ENCODE data around the gene CNOT2.

CNOT2 gene

GRCh38 chr12:70353780-70354660 lies 110.8 kb downstream of the CNOT2 start:
- DNase-seq (ENCODE audit: low spot score), result no peak
- no peak for TF ChIP-seq CTCF (IDR thresholded peaks at IDR 0.05; ENCODE audit: extremely low read depth, insufficient read depth, missing control alignments)
- in situ Hi-C loops (cut with MboI; ENCODE audit: low pct_unique_long_range_greater_than_20kb, low sequenced_read_pairs, unreplicated experiment), result no loop called here

- in situ Hi-C loops (cut with MboI; ENCODE audit: low pct_unique_long_range_greater_than_20kb, low sequenced_read_pairs, unreplicated experiment), result no loop called here
- TF ChIP-seq CTCF (IDR thresholded peaks at IDR 0.05; ENCODE audit: extremely low read depth, insufficient read depth, missing control alignments), result no peak
- DNase-seq (ENCODE audit: low spot score), result no peak
Measured at GRCh38 chr12:70354787-70355186, 111.6 kb downstream of the CNOT2 start.

- TF ChIP-seq CTCF (IDR thresholded peaks at IDR 0.05; ENCODE audit: extremely low read depth, insufficient read depth, missing control alignments), result no peak
- in situ Hi-C loops (cut with MboI; ENCODE audit: low pct_unique_long_range_greater_than_20kb, low sequenced_read_pairs, unreplicated experiment), result no loop called here
- no peak for DNase-seq (ENCODE audit: low spot score)
Measured at GRCh38 chr12:70355972-70356371, 112.7 kb downstream of the CNOT2 start.

- no peak for DNase-seq (ENCODE audit: low spot score)
- in situ Hi-C loops (cut with MboI; ENCODE audit: low pct_unique_long_range_greater_than_20kb, low sequenced_read_pairs, unreplicated experiment), result no loop called here
- TF ChIP-seq CTCF (IDR thresholded peaks at IDR 0.05; ENCODE audit: extremely low read depth, insufficient read depth, missing control alignments), result no peak
Measured at GRCh38 chr12:70359458-70360197, 116.4 kb downstream of the CNOT2 start.

GRCh38 chr12:70360218-70360617 lies 117.0 kb downstream of the CNOT2 start:
- TF ChIP-seq CTCF (IDR thresholded peaks at IDR 0.05; ENCODE audit: extremely low read depth, insufficient read depth, missing control alignments), result no peak
- no peak for DNase-seq (ENCODE audit: low spot score)
- in situ Hi-C loops (cut with MboI; ENCODE audit: low pct_unique_long_range_greater_than_20kb, low sequenced_read_pairs, unreplicated experiment), result no loop called here

- TF ChIP-seq CTCF (IDR thresholded peaks at IDR 0.05; ENCODE audit: extremely low read depth, insufficient read depth, missing control alignments), result no peak
- in situ Hi-C loops (cut with MboI; ENCODE audit: low pct_unique_long_range_greater_than_20kb, low sequenced_read_pairs, unreplicated experiment), result no loop called here
- no peak for DNase-seq (ENCODE audit: low spot score)
Measured at GRCh38 chr12:70364695-70365397, 121.6 kb downstream of the CNOT2 start.
